ENCODE results near the gene IL19. TPM values are rescaled to one million over a fixed set of nuclear protein-coding genes. Genes with fewer than 3 reads are reported as not detected.

Gene IL19
- polyA plus RNA-seq, 1 of the 3 experiments (the other 2 are of a cell fraction): not detected

DNA sequence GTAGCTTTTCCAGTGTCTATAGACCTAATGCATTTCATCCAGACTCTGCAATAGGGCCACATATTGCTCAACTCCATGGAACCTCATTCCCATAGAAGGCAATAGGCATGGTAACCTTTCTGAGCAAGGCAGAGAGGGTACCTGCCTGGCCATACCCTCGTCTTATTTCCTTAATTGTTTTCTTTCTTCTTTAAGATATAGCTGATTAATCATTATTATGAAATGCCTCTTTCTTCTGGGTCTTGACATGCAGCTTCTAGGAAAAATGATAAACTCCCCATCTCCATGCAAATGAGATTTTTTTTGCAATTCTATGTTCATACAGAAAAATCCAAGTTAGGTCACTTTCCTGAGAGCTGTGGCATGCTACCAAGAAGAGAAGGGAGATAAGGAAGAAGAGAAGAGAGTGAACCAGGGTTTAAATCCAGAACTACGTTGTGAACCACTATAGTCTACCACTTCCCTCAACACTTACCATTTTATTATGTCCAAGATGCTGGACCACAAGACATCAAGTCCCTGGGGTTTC lies 61.8 kb downstream of the IL19 start (continued):
- TF ChIP-seq, protein P1, sequence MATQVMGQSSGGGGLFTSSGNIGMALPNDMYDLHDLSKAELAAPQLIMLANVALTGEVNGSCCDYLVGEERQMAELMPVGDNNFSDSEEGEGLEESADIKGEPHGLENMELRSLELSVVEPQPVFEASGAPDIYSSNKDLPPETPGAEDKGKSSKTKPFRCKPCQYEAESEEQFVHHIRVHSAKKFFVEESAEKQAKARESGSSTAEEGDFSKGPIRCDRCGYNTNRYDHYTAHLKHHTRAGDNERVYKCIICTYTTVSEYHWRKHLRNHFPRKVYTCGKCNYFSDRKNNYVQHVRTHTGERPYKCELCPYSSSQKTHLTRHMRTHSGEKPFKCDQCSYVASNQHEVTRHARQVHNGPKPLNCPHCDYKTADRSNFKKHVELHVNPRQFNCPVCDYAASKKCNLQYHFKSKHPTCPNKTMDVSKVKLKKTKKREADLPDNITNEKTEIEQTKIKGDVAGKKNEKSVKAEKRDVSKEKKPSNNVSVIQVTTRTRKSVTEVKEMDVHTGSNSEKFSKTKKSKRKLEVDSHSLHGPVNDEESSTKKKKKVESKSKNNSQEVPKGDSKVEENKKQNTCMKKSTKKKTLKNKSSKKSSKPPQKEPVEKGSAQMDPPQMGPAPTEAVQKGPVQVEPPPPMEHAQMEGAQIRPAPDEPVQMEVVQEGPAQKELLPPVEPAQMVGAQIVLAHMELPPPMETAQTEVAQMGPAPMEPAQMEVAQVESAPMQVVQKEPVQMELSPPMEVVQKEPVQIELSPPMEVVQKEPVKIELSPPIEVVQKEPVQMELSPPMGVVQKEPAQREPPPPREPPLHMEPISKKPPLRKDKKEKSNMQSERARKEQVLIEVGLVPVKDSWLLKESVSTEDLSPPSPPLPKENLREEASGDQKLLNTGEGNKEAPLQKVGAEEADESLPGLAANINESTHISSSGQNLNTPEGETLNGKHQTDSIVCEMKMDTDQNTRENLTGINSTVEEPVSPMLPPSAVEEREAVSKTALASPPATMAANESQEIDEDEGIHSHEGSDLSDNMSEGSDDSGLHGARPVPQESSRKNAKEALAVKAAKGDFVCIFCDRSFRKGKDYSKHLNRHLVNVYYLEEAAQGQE (IDR thresholded peaks at IDR 0.05; ENCODE audit: low read depth, low read length): no peak
- no peak for TF ChIP-seq RXRA (IDR thresholded peaks at IDR 0.05; ENCODE audit: borderline replicate concordance, low read depth)

GRCh38 chr1:206833106-206833680 lies 62.6 kb downstream of the IL19 start:
- Histone ChIP-seq H3K36me3 (replicated peaks in 1 of 2; ENCODE audit: control insufficient read depth in 1 of 2, insufficient read depth in 2 of 2, low read length in 1 of 2) (no peaks in the 10 kb centered on the region), H3K27me3 (ENCODE audit: insufficient read depth) (no peaks in the 10 kb centered on the region; the same call in 1 of the 2 replicates), H3K79me2 (ENCODE audit: insufficient read depth) (no peaks in the 10 kb centered on the region), H4K20me1 (ENCODE audit: insufficient read depth) (no peaks in the 10 kb centered on the region), H3K9ac (no peak overlapping the region), H3K4me3 (ENCODE audit: low read depth in 2 of 2, low read length in 1 of 2) (no peak overlapping the region), H3K4me2 (no peak overlapping the region), H3K4me1 (ENCODE audit: control insufficient read depth in 1 of 2, insufficient read depth in 2 of 2, low read depth in 1 of 2, low read length in 1 of 2) (no peaks in the 10 kb centered on the region; a peak in 1 of 4 replicates), H3K9me2 (no peaks in the 10 kb centered on the region), H3F3A (replicated peaks; ENCODE audit: insufficient read depth) (no peaks in the 10 kb centered on the region), H3K27ac (ENCODE audit: low read depth in 2 of 2, low read length in 1 of 2) (no peak overlapping the region), H3K9me3 (no peaks in the 10 kb centered on the region), H2AFZ (ENCODE audit: low read depth) (no peak overlapping the region)
- 55% methylated on average over 2 of the region's 2 CpGs for WGBS (ENCODE audit: low lambda C conversion rate)
- CTCF ChIA-PET: interaction anchor here (1.4 to 2.0 kb wide), 5 partner anchors 12 to 107 kb away, joined by 4 to 7 read pairs (median 5); partner anchors contain the start of gene IL20
- TF ChIP-seq CTCF (IDR thresholded peaks at IDR 0.05): no peak
- TF ChIP-seq, protein P2, sequence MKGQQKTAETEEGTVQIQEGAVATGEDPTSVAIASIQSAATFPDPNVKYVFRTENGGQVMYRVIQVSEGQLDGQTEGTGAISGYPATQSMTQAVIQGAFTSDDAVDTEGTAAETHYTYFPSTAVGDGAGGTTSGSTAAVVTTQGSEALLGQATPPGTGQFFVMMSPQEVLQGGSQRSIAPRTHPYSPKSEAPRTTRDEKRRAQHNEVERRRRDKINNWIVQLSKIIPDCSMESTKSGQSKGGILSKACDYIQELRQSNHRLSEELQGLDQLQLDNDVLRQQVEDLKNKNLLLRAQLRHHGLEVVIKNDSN (IDR thresholded peaks at IDR 0.05; ENCODE audit: borderline replicate concordance, low read depth): no peak
- no peak for TF ChIP-seq TCF12 (IDR thresholded peaks at IDR 0.05)
- TF ChIP-seq SMC3 (IDR thresholded peaks at IDR 0.05; ENCODE audit: low read depth, low read length): no peak
- no peak for TF ChIP-seq USF2 (IDR thresholded peaks at IDR 0.05; ENCODE audit: borderline replicate concordance, low read depth, low read length)
- TF ChIP-seq MXI1 (IDR thresholded peaks at IDR 0.05; ENCODE audit: low read depth, low read length): no peak
- TF ChIP-seq TEAD4 (IDR thresholded peaks at IDR 0.05; ENCODE audit: borderline replicate concordance, insufficient read depth): no peak
- TF ChIP-seq, protein P3, sequence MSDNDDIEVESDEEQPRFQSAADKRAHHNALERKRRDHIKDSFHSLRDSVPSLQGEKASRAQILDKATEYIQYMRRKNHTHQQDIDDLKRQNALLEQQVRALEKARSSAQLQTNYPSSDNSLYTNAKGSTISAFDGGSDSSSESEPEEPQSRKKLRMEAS (IDR thresholded peaks at IDR 0.05; ENCODE audit: low read depth): no peak
- TF ChIP-seq FOSL2 (IDR thresholded peaks at IDR 0.05; ENCODE audit: borderline replicate concordance, low read depth): no peak
- TF ChIP-seq, protein P1 (IDR thresholded peaks at IDR 0.05; ENCODE audit: low read depth, low read length): no peak
- DNase-seq: no peak
- POLR2A ChIA-PET: no interaction called here
